Testis (tissue), 2 donors: Measurements from ENCODE around the gene ARL13A.

ENCODE experiments used
- CTCF ChIP-seq, 3 experiments: fragments of 450-650 bp in 2 of 3; fragments of 200-600 bp in 1 of 3; sonication (generic) in 1 of 3; IDR thresholded peaks; one replicate each; pipeline ENCODE4 v1.5.1; 2016 to 2019; ENCODE audit warnings: antibody characterized with exemption in 3 of 3, mild to moderate bottlenecking in 2 of 3, moderate library complexity in 1 of 3
- POLR2A ChIP-seq: fragments of 450-650 bp; IDR thresholded peaks from one replicate; pipeline ENCODE4 v1.6.1; 2017; ENCODE audit warnings: antibody characterized with exemption, mild to moderate bottlenecking, moderate library complexity

- TF ChIP-seq CTCF (IDR thresholded peaks at IDR 0.05) (no peak), POLR2A (no peak)
Observed at GRCh38 chrX:101025126-101025525, 55.6 kb downstream of the ARL13A start.
